ENCODE results near the gene HEG1.

HEG1 gene

DNA sequence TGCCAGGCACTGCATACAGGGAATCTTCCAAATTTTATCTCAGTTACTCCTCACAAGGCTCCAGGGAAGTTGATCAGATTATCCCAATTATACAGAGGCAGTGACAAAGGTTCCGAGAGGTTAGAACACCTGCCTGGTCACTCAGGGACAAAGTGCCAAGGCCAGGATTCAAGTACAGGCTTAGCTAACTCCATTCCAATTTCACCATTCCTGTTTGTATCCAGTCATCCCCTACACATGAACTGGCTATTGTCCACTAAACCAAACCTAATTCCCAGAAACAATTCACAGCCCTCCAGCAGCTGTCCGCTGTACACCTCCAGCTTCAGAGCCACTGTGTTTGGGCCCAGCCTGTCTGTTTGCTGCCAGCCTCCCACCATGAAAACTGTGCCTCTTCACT, 137.3 kb downstream of the HEG1 start:
- in situ Hi-C loops (cut with HindIII; ENCODE audit: low sequenced_read_pairs) = no loop called here

- in situ Hi-C loops (cut with HindIII; ENCODE audit: low sequenced_read_pairs) = no loop called here
These were observed 138.9 kb downstream of the HEG1 start for GRCh38 chr3:124916837-124917409.

Data from DLD1 (cell line).